CD4-positive, alpha-beta T cell treated with Interleukin-2 at 100 ng/mL for 4 hours (primary cell): ENCODE results near the gene TAF7.
"Not testable (repeated sequence)": the region's sequence is repeated elsewhere in the genome, so short reads cannot be mapped to it uniquely, and the experiment has no call there.

Experiments
- DNase-seq: peaks from one replicate; pipeline ENCODE4 v3.0.0-alpha.2; 2020; ENCODE audit warnings: low spot score

Gene TAF7, protein sequence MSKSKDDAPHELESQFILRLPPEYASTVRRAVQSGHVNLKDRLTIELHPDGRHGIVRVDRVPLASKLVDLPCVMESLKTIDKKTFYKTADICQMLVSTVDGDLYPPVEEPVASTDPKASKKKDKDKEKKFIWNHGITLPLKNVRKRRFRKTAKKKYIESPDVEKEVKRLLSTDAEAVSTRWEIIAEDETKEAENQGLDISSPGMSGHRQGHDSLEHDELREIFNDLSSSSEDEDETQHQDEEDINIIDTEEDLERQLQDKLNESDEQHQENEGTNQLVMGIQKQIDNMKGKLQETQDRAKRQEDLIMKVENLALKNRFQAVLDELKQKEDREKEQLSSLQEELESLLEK

DNA sequence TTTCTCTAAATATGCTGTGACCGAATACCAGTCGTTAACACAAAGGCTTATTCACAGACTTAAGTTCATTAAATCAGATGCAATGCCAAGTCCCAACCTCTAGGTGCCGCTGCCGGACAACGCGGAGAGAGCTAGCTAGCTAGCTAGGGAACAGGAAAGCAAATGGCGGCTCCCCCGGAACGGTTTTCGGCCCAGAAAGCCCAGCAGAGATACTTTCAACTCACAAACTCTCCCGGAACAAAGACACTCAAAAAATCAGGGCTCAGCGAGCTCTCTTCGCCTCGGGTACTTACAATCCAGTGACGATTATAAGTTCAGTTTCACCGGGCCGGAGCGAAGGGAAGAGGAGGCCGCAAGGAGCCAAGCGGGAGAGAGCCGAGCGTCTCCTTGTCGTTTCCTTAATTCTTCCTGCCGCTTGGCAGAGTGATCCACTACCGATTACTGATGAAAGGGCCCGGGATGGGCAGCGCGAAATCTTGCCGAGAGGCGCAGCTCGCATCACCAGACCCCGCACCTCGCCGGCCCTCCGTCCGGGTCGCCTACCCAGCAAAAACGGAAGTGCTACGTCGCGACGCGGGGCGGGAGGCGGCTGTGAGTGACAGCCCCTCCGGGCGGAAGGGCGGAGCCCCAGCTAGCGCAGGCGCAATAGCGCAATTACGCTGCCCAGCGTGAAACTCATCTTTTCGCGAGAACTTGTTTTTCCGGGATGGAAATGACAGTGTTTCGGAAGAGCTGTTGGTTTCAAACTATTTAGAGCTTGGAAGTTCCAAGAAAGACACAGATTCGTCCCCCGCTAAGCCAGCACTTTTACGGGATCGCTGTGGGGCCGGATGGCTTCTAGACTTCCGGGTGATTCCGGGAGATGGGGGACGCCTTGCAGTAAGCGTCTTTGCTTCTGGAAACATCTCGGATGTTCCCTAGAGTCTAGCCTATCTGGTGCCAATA lies at the start of gene TAF7:
TSS of gene TAF7 (minus strand) at position 560 of the 945 bp plus-strand sequence. CDS start 740 bp downstream, outside the sequence.
- DNase-seq, result peak; percentile 94

DNA sequence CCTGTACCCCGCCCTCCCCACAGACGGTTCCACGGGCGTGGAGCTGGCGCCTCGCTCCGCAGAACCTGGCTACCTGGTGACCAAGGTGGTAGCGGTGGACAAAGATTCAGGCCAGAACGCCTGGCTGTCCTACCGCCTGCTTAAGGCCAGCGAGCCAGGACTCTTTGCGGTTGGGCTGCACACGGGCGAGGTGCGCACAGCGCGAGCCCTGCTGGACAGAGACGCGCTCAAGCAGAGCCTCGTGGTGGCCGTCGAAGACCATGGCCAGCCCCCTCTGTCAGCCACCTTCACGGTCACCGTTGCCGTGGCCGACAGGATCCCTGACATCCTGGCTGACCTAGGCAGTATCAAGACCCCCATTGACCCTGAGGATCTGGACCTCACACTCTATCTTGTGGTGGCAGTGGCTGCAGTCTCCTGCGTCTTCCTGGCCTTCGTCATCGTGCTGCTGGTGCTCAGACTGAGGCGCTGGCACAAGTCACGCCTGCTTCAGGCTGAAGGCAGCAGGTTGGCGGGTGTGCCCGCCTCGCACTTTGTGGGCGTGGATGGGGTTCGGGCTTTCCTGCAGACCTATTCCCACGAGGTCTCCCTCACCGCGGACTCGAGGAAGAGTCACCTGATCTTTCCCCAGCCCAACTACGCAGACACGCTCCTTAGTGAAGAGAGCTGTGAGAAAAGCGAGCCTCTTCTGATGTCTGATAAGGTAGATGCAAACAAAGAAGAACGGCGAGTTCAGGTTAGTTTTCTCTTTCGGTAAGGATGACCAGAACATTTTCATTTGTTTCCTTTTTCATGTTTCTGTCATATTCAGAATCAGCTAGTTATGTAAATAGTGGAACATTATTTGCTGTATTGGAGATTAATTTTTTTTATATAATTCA lies 45.7 kb upstream of the TAF7 start:
- no peak for DNase-seq

DNA sequence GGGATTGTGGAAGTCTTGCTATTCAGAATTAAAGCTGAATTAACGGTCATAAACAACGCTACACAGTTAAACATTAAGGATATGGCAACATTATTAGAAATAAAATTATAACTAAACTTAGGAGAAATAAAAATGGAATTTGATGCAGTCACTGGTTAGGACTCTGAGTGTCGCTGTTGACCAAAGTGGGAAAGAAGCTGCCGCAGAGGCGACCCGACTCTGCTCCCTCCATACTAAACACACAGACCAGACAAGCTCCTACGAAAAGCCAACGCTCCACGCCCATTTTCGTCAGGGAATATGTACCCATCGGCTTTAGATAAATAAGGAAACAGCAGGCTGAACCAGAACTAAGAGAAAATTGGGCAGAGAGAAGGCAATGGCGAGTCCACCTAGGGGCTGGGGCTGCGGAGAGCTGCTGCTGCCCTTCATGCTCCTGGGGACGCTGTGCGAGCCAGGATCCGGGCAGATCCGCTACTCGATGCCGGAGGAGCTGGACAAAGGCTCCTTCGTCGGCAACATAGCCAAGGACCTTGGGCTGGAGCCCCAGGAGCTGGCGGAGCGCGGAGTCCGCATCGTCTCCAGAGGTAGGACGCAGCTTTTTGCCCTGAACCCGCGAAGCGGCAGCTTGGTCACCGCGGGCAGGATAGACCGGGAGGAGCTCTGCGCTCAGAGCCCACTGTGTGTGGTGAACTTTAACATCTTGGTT lies 43.5 kb upstream of the TAF7 start, which contains the start of gene PCDHGA5:
TSS of gene PCDHGA5 (plus strand) at position 211 of the 709 bp plus-strand sequence. CDS start at position 380, 169 bp downstream.
- no peak for DNase-seq

DNA sequence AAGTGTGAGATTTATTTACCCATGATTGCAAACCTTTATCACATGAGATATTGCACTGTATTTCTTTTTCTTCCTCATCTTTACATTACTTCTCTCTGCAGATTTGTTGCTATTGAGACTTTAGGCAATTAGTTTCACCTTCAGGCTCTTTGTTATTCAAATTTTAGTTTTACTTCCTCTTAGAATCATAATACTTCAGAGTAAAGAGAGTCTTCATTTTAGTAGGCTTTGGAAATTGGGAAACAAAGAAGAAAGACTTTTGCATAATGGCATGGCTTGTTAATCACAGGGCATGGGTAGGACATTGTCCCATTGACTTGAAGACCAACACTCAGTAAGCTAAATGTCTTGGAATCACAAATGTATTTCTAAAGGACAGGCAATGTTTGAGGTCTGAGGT lies 42.1 kb upstream of the TAF7 start:
- DNase-seq, result no peak

DNA sequence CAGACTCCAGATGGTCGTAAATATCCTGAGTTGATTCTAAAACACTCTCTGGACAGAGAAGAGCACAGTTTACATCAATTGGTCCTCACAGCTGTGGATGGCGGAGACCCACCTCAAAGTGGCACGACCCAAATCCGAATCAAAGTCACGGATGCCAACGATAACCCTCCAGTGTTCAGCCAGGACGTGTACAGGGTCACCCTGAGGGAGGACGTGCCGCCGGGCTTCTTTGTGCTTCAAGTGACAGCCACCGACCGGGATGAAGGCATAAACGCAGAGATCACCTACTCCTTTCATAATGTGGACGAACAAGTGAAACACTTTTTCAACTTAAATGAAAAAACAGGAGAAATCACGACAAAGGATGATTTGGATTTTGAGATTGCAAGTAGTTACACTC lies 40.1 kb upstream of the TAF7 start:
- DNase-seq, result no peak

DNA sequence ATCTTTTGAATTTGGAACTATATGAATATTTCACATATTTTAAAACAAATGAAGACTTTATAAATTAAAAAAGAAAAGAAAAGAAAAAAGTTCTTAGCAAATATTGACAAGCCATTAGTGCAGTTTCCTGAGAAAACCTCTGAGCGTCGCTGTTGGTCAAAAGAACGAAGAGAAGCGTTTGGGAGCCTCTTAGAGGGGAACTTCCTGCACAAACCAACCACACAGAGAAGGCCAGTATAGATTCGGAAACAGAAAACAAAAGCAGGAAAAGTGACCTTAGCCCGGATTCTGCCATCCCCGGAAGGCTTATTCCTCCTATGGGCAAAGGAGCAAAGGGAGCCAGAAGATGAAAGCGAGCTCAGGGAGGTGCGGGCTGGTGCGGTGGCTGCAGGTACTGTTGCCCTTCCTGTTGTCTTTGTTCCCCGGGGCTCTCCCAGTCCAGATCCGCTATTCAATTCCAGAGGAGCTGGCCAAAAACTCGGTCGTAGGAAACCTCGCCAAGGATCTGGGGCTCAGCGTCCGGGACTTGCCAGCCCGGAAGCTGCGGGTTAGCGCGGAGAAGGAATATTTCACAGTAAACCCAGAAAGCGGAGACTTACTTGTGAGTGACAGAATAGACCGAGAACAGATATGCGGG lies 39.3 kb upstream of the TAF7 start, which contains the start of gene PCDHGB2:
TSS of gene PCDHGB2 (plus strand) at position 205 of the 637 bp plus-strand sequence. CDS start at position 347, 142 bp downstream.
- peak; percentile 30 for DNase-seq

DNA sequence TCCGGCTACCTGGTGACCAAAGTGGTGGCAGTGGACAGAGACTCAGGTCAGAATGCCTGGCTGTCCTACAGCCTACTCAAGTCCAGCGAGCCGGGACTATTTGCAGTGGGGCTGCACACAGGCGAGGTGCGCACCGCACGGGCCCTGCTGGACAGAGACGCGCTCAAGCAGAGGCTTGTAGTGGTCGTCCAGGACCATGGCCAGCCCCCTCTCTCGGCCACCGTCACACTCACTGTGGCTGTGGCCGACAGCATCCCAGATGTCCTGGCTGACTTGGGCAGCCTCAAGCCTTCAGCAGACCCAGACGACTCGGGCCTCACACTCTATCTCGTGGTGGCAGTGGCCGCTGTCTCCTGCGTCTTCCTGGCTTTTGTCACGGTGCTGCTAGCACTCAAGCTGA lies 36.4 kb upstream of the TAF7 start:
- no peak for DNase-seq

DNA sequence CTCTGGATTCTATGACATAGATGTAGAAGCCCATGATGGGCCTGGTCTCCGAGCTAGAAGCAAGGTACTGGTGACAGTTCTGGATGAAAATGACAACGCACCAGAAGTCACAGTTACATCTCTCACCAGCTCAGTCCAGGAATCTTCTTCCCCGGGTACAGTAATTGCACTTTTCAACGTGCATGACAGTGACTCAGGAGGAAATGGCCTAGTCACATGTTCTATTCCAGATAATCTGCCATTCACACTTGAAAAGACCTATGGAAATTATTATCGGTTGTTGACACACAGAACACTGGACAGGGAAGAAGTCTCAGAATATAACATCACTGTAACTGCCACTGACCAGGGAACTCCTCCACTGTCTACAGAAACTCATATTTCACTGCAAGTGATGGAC lies 35.5 kb upstream of the TAF7 start:
- DNase-seq, result no peak

DNA sequence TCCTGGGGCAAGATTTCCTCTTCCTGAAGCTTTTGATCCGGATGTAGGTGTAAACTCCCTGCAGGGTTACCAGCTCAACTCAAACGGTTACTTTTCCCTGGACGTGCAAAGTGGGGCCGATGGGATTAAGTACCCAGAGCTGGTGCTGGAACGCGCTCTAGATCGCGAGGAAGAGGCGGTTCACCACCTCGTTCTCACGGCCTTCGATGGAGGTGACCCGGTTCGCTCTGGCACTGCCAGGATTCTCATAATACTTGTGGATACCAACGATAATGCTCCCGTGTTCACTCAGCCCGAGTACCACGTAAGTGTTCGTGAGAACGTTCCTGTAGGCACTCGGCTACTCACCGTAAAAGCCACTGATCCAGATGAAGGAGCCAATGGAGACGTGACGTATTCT lies 35.1 kb upstream of the TAF7 start:
- no peak for DNase-seq

DNA sequence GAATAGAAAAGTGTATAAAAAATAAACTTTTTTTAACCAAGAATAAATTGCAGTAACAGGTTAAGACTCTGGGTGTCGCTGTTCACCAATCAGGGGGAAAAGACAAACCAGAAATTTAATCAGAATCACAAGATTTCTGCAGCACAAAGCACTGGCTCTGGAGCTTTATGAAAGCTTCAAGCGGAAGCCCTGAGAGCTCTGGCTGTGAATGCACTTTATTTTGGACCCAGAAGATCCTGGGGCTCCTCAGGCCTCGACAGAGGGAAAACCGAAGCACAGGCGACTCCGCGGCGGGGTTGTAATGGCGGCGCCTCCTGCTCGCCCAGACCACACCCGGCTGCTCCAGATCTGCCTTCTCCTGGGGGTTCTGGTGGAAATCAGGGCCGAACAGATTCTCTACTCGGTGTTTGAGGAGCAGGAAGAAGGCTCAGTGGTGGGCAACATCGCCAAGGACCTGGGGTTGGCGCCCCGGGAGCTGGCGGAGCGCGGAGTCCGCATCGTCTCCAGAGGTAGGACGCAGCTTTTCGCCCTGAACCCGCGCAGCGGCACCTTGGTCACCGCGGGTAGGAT lies 34.4 kb upstream of the TAF7 start, which contains the start of gene PCDHGA4:
TSS of gene PCDHGA4 (plus strand) at position 122 of the 570 bp plus-strand sequence. CDS start at position 209, 87 bp downstream.
- DNase-seq, result peak; percentile 23

DNA sequence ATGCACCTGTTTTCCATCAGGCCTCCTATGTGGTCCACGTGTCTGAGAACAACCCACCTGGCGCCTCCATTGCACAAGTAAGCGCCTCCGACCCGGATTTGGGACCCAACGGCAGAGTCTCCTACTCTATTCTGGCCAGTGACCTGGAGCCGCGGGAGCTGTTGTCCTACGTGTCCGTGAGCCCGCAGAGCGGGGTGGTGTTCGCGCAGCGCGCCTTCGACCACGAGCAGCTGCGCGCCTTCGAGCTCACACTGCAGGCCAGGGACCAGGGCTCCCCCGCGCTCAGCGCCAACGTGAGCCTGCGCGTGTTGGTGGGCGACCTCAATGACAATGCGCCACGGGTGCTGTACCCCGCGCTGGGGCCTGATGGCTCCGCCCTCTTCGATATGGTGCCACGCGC lies 31.0 kb upstream of the TAF7 start:
- DNase-seq, result no peak

DNA sequence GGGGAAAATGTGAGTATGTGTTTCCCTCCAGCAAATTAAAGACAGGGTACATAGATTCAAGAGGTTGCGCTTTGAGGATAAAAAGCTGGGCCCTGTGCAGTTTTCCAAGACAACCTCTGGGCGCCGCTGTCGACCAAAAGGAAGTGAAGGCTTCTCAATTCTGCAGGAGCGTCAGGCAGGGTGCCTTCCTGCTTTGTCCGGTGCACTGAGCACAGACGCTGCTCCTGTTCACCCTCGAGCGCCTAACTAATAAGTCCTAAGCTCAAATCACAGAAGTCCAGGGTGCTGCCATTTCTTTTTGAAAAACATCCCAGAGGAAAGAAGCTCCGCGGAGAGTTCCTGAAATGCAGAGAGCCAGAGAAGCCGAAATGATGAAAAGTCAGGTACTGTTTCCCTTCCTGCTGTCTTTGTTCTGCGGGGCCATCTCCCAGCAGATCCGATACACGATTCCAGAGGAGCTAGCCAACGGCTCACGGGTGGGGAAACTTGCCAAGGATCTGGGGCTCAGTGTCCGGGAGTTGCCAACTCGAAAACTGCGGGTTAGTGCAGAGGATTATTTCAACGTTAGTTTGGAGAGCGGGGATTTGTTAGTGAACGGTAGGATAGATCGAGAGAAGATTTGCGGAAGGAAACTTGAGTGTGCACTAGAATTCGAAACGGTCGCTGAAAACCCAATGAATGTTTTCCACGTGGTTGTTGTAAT lies 29.5 kb upstream of the TAF7 start, which contains the start of gene PCDHGB1:
TSS of gene PCDHGB1 (plus strand) at position 183 of the 703 bp plus-strand sequence. CDS start at position 345, 162 bp downstream.
- DNase-seq, result peak; percentile 40

DNA sequence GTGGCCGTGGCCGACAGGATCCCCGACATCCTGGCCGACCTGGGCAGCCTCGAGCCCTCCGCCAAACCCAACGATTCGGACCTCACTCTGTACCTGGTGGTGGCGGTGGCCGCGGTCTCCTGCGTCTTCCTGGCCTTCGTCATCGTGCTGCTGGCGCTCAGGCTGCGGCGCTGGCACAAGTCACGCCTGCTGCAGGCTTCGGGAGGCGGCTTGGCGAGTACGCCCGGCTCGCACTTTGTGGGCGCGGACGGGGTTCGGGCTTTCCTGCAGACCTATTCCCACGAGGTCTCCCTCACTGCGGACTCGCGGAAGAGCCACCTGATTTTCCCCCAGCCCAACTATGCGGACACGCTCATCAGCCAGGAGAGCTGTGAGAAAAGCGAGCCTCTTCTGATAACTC lies 25.4 kb upstream of the TAF7 start:
- DNase-seq, result not testable (repeated sequence)

DNA sequence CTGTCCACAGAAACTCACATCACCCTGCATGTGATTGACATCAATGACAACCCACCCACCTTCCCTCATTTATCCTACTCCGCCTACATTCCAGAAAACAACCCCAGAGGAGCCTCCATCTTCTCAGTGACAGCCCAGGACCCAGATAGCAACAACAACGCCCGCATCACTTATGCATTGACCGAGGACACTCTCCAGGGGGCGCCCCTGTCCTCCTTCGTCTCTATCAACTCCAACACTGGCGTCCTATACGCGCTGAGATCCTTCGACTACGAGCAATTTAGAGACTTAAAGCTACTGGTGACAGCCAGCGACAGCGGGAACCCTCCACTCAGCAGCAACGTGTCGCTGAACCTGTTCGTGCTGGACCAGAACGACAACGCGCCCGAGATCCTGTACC lies 24.7 kb upstream of the TAF7 start:
- DNase-seq, result no peak

DNA sequence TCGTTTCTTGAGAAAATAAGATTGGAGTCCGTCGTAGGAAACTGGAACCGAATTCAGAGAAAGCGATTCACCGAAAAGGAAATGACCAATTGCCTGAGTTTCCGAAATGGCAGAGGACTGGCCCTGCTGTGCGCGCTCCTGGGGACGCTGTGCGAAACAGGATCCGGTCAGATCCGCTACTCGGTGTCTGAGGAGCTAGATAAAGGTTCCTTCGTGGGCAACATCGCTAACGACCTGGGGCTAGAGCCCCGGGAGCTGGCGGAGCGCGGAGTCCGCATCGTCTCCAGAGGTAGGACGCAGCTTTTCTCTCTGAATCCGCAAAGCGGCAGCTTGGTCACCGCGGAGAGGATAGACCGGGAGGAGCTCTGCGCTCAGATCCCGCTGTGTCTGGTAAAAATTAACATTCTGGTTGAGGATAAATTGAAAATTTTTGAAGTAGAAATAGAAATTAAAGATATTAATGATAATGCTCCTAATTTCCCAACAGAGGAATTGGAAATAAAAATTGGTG lies 23.4 kb upstream of the TAF7 start:
- no peak for DNase-seq

DNA sequence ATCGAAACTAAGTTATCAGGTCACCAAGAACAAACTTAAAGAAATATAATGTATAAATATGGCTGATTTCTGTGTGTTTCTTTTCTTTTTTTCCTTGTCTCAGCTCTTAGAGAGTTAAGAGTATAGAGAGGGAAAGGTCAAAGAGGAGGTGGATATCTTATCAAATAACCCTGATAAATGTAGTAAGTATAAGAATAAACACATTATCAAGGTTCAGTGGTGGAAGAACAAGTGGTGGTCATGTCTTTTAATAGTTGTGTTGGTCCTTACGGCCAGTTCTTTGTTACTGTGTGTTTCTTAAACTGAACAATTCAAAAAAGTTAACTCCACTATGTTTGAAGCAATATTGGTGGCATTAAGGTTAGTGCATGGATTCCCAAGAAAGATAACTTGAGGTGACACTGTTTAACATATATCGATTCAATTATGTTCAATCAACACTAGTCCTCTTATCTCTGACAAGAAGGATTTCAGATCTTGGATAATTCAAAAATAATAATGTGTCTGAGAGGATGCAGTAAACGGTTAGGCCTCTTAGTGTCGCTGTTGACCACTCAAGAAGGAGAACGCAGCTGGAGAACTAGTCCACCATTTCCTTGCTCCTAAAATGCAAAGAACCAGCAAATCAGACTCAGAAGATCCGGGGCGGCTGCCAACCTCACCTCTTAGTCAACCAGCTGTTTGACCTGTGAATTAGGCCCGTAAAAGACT lies 22.8 kb upstream of the TAF7 start, which contains the start of gene PCDHGA3:
TSS of gene PCDHGA3 (plus strand) at position 588 of the 711 bp plus-strand sequence. CDS start 205 bp downstream, outside the sequence.
- DNase-seq, result peak; percentile 2

DNA sequence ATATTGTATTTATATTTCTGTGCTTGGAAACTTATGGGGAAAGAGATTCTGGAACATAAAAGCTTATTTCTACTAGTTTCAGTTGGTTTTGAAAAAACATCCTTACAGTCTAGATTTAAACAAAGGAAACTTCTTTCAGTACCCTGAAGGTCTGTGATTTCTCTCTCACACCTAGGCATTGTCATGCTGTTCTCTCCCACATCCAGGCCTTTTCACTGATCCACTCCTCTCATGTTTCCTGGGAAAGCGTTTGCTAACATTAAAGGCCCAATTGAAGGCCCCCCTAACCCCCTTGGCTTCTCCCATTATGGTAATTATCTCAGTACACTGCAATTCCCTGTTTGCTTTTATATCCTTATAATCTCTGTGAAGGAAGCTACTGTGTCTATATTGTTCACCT lies 22.2 kb upstream of the TAF7 start:
- no peak for DNase-seq

DNA sequence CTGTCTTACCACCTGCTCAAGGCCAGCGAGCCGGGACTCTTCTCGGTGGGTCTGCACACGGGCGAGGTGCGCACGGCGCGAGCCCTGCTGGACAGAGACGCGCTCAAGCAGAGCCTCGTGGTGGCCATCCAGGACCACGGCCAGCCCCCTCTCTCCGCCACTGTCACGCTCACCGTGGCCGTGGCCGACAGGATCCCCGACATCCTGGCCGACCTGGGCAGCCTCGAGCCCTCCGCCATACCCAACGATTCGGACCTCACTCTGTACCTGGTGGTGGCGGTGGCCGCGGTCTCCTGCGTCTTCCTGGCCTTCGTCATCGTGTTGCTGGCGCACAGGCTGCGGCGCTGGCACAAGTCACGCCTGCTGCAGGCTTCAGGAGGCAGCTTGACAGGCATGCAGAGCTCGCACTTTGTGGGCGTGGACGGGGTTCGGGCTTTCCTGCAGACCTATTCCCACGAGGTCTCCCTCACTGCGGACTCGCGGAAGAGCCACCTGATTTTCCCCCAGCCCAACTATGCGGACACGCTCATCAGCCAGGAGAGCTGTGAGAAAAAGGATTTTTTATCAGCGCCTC lies 20.3 kb upstream of the TAF7 start:
- not testable (repeated sequence) for DNase-seq
